Rectal smooth muscle tissue (tissue), 1 donor: ENCODE measurements around the gene NCAM2.

Source experiments
- H3K27ac ChIP-seq: one replicate; pipeline ENCODE4 v1.7.0; 2013; ENCODE audit warnings: low read depth, low read length, inconsistent platforms
- H3K27me3 ChIP-seq: one replicate; pipeline ENCODE4 v1.7.0; 2013; ENCODE audit warnings: low read length; ENCODE audit not compliant: control insufficient read depth, insufficient read depth
- H3K36me3 ChIP-seq: one replicate; pipeline ENCODE4 v1.7.0; 2013; ENCODE audit warnings: low read length; ENCODE audit not compliant: control insufficient read depth, insufficient read depth
- H3K4me1 ChIP-seq: one replicate; pipeline ENCODE4 v1.7.0; 2013; ENCODE audit warnings: low read length; ENCODE audit not compliant: control insufficient read depth, insufficient read depth
- H3K4me3 ChIP-seq: one replicate; pipeline ENCODE4 v1.7.0; 2013; ENCODE audit warnings: low read length
- H3K9ac ChIP-seq: one replicate; pipeline ENCODE4 v1.7.0; 2013; ENCODE audit warnings: low read length

Gene NCAM2

DNA sequence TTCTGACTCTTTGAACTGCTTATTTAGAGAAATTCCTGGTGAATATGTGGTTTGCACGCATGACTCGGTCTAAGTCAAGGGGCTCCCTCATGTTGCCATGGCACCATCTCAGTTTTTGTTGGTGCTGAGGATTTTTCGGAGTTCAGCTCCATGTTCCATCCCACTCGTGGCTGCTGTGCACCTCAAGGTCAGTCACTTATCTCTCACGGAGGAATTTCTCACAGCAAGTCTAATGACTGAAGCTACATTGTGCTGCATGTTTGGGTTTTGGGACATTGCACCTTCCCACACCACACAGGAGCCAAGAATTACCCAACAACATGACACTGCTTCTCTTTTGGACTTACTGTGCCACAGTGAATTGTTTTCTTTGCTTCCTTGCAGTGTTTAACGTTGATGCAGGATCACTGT is 269.9 kb downstream of the NCAM2 start:
- Histone ChIP-seq H3K4me1 (no peaks in the 10 kb centered on the region), H3K27ac (no peak overlapping the region), H3K4me3 (no peak overlapping the region), H3K36me3 (no peaks in the 10 kb centered on the region), H3K9ac (no peak overlapping the region), H3K27me3 (no peaks in the 10 kb centered on the region)

DNA sequence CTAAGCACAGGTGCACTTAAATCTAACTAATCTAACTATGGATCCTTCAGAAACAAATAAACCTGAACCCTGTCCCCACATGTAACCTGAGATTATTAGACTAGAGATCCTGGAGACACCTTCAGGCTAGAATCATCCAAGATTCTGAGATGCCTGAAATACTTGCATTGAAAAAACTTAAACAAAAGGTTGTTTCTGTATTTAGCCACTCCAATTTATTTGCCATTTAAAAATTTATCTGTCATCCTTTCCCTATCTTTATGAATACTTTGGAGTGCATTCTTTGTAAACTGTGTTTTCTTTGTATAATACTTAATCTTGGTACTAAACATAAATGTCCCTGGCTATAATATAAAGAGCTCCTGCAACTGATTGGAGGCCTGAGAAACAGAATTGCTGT is 270.7 kb downstream of the NCAM2 start:
- Histone ChIP-seq H3K4me3 (no peak overlapping the region), H3K36me3 (no peaks in the 10 kb centered on the region), H3K27ac (no peak overlapping the region), H3K9ac (no peak overlapping the region), H3K4me1 (no peaks in the 10 kb centered on the region), H3K27me3 (no peaks in the 10 kb centered on the region)

DNA sequence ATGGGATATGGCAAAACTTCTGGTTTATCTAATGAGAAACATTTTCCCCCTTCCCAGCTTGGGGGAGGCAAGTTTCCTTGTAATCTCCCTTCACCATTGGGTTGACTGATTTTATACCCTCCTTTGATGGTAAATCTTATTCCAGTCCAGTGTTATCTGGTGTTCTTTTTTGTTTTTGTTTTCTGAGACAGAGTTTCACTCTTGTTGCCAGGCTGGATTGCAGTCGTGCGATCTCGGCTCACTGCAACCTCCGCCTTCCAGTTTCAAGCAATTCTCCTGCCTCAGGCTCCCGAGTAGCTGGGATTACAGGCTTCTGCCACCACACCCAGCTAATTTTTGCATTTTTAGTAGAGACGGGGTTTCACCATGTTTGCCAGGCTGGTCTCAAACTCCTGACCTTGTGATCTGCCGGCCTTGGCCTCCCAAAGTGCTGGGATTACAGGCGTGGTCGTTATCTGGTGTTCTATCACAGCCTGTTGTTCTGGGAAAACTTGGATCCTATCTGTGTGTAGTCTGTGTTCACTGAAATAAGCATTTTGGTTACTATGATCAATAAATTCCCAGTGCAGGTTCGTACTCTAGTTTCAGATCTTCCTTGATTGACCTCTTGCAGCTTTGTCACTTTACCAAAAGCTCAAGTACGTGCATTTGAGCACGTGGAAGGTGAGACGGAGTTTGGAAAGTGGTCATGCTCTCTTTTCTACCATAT is 281.1 kb downstream of the NCAM2 start:
- Histone ChIP-seq H3K4me1 (no peaks in the 10 kb centered on the region), H3K9ac (no peak overlapping the region), H3K4me3 (no peak overlapping the region), H3K36me3 (no peaks in the 10 kb centered on the region), H3K27ac (no peak overlapping the region), H3K27me3 (no peaks in the 10 kb centered on the region)

DNA sequence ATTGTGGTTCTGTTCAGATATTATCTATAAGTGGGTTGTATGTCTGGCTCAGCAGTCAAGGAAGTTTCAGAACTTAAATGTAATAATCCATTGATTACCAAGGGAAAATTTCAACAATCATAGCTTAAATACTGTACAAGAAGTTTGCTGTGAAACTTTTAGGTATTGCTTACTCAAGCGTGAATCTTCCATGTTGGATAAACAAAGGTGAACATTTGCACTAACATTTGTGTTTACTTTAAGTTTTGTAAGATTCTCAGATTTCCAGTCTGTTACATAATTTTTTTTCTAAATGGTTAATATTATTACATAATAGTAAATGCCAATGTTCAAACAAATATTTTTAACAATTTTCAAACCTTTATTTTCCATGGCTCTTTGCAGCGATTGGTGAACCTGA is 285.6 kb downstream of the NCAM2 start:
- no peaks in the 10 kb centered on the region for H3K36me3 ChIP-seq
- H3K4me1 ChIP-seq: no peaks in the 10 kb centered on the region
- no peak overlapping the region for H3K4me3 ChIP-seq
- H3K27ac ChIP-seq: no peak overlapping the region
- H3K9ac ChIP-seq: no peak overlapping the region
- H3K27me3 ChIP-seq: no peaks in the 10 kb centered on the region

DNA sequence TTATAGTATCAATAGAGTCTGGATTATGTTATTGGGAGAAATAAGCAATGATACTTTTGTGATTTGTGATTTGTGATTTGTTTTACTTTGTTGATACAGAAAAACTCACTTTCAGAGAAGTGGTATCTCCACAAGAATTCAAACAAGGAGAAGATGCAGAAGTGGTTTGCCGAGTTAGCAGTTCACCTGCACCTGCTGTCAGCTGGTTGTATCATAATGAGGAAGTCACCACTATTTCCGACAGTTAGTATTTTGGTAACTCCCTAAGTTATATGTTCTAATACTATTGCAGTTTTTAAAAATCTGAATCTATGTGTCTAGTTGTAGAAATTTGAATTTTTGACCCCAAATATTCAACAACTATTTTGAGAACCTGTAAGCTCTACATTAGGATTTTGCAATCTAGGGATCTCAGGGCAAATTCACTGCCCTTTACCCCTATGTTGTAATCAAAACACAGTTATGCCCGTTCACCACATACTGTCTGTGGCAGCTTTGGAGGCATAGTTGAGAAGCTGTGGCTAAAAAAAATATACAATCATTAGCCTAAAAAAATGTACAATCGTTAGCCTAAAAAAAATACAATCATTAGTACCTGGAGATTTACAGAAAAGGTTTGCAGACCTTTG is 288.1 kb downstream of the NCAM2 start:
- no peaks in the 10 kb centered on the region for H3K27me3 ChIP-seq
- no peak overlapping the region for H3K9ac ChIP-seq
- H3K27ac ChIP-seq: no peak overlapping the region
- no peak overlapping the region for H3K4me3 ChIP-seq
- H3K4me1 ChIP-seq: no peaks in the 10 kb centered on the region
- no peaks in the 10 kb centered on the region for H3K36me3 ChIP-seq

DNA sequence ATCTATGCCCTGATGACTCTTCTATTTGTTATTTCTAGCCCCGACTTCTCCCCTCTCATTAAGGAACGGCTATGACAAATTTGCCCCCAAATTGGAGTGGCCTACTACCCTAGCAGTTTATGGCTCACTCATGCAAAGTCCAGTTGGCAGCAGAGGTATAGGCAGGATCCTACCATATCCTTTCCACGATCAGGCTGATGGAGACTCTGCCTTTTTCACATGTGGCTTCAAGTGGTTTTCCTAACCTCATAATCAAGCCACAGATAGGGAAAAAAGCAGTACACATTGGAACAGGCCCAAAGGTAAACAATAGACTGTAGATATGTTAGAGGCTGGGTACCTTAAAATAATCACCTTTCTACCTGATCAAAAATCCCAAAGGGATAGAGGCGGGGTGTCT is 292.5 kb downstream of the NCAM2 start:
- Histone ChIP-seq H3K4me3 (no peak overlapping the region), H3K4me1 (no peaks in the 10 kb centered on the region), H3K9ac (no peak overlapping the region), H3K27ac (no peak overlapping the region), H3K36me3 (no peaks in the 10 kb centered on the region), H3K27me3 (no peaks in the 10 kb centered on the region)

DNA sequence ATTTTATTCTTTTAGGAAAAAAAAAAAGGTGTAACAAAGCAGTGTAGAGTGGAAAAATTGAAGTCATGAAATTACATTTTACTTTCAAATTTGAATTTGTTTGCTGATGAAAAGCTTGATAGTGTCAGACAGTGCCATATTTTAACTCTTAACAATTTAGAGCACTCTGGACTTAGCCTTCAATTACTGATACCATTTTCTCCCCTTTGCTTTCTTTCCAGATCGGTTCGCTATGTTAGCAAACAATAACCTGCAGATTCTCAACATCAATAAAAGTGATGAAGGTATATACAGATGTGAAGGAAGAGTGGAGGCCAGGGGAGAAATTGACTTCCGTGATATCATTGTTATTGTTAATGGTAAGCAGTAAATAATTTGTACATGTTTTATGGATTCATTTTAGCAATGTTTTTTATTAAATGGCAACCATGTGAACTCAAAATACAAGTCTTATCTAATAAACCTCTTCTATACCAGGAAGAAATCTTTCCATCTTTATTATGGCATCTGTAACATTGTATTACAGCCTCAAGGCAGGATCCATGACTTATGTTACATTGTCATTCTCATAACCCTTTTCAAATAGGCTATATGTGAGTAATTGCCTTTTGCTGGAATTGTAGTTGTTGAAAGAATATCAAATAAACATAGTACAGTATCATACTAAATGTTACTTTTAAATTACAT is 293.8 kb downstream of the NCAM2 start:
- Histone ChIP-seq H3K36me3 (no peaks in the 10 kb centered on the region), H3K27me3 (no peaks in the 10 kb centered on the region), H3K27ac (no peak overlapping the region), H3K9ac (no peak overlapping the region), H3K4me3 (no peak overlapping the region), H3K4me1 (no peaks in the 10 kb centered on the region)

DNA sequence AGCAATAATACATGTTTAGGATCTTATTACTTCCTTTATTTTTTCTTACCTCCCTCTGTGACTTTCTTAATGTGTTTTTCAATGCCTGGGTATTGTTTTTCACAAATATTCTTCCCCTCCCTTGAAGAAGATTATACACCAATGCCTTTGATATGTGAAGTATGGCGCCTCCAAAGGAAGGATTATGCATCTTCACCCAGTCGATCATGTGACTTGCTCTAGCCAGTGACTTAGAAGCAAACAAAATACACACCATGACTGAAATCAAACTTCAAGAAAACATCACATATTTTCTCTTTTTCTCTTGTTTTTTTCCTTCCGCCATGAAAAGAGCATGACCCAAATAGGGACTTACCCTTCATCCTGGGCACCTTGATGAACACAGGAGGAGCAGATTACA is 297.1 kb downstream of the NCAM2 start:
- Histone ChIP-seq H3K4me3 (no peak overlapping the region), H3K4me1 (no peaks in the 10 kb centered on the region), H3K27me3 (no peaks in the 10 kb centered on the region), H3K27ac (no peak overlapping the region), H3K36me3 (no peaks in the 10 kb centered on the region), H3K9ac (no peak overlapping the region)

DNA sequence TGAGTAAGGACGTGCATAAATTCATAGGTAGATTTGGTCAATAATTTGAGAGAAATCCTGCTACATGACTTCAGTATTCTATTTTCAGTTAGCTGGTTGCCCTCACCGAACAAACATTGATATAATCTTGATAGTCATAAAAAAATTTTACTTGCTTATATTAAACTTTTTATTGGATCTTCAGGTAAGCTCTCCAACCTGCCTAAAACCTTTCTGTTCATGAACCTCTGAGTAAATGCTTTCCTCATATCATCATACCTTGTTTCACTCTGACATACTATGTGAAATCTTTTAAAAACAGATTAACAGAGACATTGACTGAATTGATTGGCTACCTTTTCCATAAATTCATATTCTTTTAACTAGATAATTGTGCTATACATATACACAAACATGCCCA is 299.0 kb downstream of the NCAM2 start:
- Histone ChIP-seq H3K36me3 (no peaks in the 10 kb centered on the region), H3K4me1 (no peaks in the 10 kb centered on the region), H3K4me3 (no peak overlapping the region), H3K27me3 (no peaks in the 10 kb centered on the region), H3K9ac (no peak overlapping the region), H3K27ac (no peak overlapping the region)

DNA sequence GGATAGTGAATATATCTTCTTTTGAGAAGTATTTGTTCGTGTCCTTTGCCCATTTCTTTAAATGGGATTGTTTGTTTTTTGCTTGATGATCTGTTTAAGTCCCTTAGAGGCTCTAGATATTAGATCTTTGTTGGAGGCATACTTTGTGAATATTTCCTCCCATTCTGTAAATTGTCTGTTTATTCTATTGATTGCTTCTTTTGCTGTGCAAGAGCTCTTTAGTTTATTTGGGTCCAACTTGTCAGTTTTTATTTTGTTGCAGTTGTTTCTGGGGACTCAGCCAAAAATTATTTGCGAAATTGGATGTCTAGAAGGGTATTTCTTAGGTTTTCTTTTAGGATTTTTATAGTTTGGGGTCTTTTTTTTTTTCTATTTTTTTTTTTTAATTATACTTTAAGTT is 302.8 kb downstream of the NCAM2 start:
- H3K4me1 ChIP-seq: no peaks in the 10 kb centered on the region
- H3K9ac ChIP-seq: no peak overlapping the region
- no peaks in the 10 kb centered on the region for H3K27me3 ChIP-seq
- H3K27ac ChIP-seq: no peak overlapping the region
- H3K36me3 ChIP-seq: no peaks in the 10 kb centered on the region
- no peak overlapping the region for H3K4me3 ChIP-seq

DNA sequence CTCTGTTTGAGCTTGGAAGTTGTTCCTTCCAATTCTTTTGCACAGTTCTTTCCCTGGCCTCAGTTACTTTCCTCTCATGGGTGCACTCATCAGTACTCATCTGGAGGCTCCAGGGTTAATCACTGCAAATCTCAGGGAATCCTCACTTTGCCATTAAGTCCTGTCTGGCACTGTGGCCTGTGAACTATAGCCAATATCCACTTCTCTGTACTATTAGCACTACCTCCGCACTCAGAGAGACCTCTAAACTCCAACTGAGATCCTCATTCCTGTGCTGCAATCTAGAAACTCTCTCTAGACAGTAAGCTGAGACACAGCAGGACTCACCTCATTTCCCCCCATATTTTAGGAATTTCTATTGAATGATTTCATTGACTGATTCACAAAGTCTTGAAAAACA is 311.3 kb downstream of the NCAM2 start:
- Histone ChIP-seq H3K36me3 (no peaks in the 10 kb centered on the region), H3K4me1 (no peaks in the 10 kb centered on the region), H3K9ac (no peak overlapping the region), H3K27me3 (no peaks in the 10 kb centered on the region), H3K4me3 (no peak overlapping the region), H3K27ac (no peak overlapping the region)

DNA sequence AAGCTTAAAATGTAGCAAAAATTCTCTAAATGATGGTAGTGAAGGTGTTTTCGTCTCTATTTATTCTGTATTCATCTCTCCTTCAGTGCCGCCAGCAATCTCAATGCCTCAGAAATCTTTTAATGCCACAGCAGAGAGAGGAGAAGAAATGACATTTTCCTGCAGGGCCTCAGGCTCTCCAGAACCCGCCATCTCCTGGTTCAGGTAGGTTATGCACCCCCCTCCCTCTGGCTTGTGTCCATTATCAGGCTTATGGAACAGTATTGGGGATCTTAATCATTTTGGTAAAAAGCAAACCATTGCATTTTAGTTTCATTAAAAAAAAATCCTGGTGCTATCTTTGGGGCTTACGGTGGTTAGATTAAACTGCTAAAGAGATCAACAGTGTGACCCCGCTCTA is 326.1 kb downstream of the NCAM2 start:
- no peak overlapping the region for H3K9ac ChIP-seq
- H3K4me3 ChIP-seq: no peak overlapping the region
- no peaks in the 10 kb centered on the region for H3K27me3 ChIP-seq
- H3K36me3 ChIP-seq: no peaks in the 10 kb centered on the region
- H3K4me1 ChIP-seq: no peaks in the 10 kb centered on the region
- no peak overlapping the region for H3K27ac ChIP-seq

DNA sequence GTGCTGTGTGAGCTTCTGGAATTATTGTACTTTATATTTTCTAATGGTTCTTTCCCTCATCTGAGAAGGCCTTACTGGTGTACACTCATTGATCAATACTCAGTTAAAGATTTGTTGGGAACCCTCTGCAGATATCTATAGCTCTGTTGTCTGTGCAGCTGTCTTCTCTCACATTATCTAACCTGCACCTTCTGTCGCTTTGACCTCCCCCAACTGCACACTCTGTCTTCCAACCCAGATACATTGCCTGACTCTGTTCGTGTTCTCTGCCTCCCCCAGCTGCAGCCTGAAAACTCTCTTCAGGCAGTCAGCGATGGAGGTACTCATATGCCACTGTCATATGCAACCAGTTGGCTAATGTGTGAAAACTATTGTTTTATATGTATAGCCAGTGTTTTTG is 334.3 kb downstream of the NCAM2 start:
- Histone ChIP-seq H3K9ac (no peak overlapping the region), H3K4me3 (no peak overlapping the region), H3K27me3 (no peaks in the 10 kb centered on the region), H3K27ac (no peak overlapping the region), H3K36me3 (no peaks in the 10 kb centered on the region), H3K4me1 (no peaks in the 10 kb centered on the region)
